ENCODE data around the gene TNNT2. TPM values are rescaled to one million over a fixed set of nuclear protein-coding genes. Genes with fewer than 3 reads are reported as not detected.

TNNT2 gene
- total RNA-seq, 1 experiment from 2014 or later, result not detected

DNA sequence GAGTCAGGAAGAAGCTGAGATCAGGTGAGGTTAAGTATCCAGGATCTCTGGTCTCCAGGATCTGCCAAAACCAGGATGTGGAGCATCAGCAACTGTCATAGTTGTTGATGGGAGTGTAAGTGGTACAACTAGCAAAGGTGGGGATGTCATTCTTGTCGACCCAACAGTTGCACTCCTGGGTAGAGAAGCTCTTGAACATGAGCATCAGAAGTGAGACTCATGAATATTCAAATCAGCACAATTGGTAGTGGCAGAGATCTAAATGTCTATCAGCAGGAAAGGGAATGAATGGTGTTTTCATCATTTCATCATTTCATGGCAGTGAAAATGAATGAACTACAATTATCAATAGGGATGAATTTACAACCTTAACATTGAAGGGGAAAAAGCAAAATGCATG lies 25.9 kb upstream of the TNNT2 start:
- DNase-seq (ENCODE audit: low read depth), result no peak

DNA sequence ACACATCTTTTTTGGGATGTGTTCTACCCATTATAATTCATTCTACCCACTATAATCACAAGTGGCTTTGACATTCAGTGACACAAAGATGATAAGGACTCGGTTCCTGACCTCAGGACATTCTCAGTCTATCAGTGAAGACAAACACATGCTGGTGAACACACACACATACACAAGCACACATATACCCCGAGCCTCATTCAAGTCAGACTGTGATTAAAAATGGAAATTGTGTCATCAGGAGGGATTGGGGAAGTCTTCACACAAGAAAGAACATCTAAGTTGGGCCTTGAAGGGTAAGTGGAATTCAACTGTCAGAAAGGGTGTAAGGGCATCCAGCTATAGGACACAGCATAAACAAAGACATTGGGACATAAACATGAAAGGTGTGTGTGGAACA lies 24.2 kb upstream of the TNNT2 start:
- no peak for DNase-seq (ENCODE audit: low read depth)

DNA sequence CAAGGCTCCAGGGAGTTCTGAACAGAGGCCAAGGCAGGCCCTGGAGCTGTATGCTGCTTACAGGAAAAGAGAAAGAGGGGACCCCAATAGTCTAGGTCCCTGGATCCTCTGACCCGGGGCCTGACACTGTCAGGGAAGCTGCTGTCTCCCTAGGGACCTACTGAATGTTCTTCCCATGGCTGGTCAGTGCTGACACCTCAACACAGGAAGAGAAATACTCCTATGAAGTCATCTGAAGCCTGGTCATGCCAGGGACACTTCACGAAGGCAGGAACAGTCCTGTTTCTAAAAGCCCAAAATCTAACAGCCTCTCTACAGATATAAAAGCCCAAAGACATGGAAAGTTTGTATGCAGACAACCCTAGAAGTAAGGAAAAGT lies 23.4 kb upstream of the TNNT2 start:
- DNase-seq (ENCODE audit: low read depth), result no peak

DNA sequence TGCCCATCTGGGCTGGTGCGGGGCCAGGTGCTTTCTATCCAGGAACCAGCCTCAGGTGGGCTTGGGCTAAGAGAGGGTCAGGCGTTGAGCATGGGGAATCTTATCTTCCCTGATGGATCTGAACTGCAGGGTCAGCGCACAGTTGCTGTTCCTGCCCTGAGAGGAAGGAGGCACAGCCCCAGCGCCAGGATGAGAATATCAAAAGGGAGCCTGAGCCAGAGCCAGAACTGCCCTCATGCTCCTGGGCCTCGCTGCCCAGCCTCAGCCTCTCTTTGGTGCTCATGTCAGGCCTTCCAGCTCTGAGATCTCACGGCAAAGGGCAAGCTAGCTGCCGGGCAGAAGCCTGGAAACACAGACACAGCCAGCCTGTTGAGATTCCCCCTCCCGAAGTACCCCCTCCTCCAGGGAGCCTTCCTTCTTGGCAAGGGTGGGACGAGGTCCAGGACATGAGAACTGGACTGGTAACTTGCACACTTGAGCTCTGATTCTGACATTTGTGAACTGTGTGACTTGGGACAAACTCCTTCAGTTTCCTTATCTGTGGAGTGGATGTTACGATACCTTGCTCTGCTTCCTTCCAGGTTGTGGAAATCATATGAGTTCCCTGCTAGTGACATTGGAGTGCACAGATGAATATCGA lies 22.9 kb upstream of the TNNT2 start:
- DNase-seq (ENCODE audit: low read depth), result no peak

DNA sequence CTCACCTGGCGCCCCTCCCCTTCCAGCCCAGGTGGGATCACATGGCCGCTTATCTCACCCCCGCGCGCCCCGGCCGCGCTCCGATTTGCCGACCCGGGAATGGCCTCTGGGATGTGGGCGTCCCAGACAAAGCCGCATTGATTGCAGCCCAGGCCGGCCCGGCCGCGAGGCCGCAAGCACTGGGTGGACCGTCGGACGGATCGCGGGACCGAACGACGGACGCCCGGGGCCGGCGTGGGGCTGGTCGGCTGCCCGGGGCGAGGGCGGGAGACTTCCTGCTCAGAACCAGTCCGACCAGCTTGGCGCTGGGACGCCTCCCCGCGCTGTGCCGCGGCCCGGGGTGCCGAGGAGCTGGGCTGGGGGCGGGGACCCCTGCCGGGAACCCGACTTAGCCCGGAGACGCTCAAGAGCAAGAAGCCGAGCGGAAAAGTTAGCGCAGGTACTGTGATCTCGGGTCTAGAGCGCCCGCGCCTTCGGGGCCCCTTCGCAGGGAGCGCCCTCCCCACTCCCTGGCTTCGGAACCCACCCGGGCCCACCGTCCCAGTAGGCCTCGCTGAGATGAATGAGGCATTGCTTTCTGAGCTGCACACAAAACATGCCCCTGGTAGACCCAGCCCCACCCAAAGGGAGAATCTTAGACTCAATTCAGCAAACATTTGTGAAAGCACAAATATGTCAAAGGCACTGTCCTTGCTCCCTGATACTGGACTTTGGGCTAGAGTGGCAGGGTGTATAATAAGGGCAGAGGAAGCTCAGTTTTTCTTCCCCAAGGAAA lies 22.1 kb upstream of the TNNT2 start:
- DNase-seq (ENCODE audit: low read depth), result no peak

DNA sequence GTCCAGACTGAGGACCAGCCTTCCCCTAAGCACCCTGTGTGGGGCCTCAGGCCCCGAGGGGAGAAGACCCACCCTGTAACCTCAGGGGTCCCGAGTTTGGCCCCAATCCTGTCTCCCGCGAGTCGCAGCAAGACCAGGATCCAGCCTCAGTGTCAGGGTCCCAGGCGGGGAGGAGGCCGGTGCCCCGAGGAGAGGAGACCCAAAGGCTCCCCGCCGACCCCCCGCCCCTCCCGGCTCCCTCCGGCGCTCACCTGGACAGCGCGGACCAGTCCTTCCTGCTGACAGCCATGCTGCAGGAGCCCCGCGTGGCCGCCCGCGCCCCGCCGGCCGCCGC lies 21.5 kb upstream of the TNNT2 start, which contains the start of gene LAD1:
LAD1 (minus strand) TSS at position 307 of the 334 bp plus-strand sequence; CDS start at position 289, 18 bp downstream.
- DNase-seq (ENCODE audit: low read depth), result no peak

DNA sequence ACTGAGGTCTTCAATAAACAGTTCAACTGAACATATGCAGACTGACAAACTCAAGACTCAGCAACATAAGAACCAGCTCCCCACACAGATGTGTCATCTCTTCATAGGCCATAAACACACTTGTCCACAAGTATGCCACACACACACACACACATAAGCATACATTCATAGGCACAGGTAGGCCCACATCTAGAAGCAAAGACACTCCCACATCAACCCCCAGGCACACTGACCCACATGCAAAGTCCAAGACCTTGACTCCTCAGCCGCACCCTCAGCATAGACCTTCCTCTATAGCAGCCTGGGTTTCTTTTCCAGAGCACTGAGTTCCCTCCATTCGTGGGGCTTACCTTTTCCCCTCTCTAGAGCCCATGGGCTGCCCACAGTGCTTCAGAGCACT lies 20.2 kb upstream of the TNNT2 start:
- DNase-seq (ENCODE audit: low read depth), result no peak

DNA sequence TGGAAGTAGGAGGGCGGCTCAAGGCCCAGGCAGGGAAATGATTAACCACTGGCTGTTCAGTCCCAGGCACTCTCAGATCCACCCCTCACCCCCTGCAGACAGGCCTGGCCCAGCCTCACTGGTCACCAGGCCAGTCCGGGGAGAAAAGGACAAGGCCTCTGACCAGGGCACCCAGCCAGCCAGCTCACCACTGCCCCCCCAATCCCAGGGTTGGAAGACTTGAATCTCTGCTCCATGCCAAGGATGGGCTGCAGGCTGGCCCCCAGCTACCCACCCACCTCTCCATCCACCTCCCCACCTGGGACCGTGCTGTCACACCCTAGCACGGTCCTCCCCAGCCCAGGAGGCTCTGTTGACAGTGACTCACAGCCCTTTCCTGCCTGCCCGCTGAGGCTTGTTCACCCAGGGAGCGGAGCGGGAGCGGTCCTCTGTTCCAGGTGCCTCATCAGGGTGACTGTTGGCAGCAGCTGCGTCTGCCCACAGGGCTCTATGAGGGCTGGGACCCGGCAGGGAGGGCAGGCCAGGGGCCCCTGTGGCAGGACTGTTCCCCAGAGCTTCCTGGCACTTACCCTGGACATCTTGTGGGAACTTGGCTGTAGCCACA lies 19.5 kb upstream of the TNNT2 start:
- peak; percentile 52 for DNase-seq (ENCODE audit: low read depth)

DNA sequence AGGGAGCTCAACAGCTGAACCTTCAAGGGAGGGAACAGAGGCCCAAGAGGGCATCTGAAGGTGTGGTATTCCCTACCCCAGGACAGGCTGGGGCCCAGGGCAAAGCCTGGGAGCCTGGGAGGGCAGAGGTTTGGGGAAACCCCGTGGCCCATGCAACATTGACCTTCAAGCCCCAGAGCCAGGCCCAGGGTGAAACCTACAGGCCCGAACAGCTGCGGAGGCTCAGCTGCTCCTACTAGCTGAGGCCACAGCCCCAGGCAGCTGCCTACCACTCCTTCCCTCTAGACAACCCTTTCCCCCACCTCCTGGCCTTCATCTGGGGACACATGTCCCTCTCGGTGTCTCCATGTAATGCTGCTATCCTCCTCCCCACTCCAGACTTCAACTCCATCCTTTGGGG lies 18.5 kb upstream of the TNNT2 start:
- DNase-seq (ENCODE audit: low read depth), result no peak

DNA sequence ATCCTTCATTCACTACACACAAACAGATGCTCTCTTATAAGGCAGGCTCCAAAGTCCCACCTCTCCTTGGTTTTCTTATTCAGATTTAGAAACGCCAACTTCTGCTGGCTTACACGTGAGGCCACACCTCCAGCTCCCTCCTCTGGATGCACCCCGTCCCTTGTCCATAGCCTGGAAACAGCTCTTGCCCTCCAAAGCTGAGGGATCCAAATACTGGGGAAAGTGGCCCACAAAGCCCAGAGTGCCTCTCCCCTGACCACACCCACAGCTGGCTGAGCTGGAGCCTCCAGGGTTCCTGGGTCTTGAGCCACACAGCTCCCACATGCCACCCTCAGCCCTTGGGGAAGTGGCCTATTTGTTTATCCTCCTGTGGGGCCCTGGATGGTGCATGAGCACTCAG lies 17.1 kb upstream of the TNNT2 start:
- DNase-seq (ENCODE audit: low read depth), result no peak

DNA sequence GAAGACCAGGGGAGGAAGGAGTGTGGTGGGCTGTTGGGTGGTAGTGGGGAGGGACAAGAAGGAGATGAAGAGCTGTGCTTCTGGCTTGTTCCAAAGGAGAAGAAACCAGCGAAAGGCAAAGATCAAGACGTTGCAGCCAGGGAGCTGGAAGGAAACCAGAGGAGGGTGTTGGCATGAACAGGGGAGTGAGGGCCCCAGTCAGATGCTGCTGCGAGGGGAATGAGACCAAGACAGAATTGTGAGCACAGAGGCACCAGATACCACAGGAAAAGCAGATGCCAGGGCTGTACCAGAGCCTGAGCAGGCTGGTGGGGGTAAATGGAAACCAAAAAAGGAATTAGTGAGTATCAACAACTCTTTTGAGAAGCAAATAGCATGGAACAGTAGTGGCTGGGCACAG lies 15.6 kb upstream of the TNNT2 start:
- DNase-seq (ENCODE audit: low read depth), result no peak

DNA sequence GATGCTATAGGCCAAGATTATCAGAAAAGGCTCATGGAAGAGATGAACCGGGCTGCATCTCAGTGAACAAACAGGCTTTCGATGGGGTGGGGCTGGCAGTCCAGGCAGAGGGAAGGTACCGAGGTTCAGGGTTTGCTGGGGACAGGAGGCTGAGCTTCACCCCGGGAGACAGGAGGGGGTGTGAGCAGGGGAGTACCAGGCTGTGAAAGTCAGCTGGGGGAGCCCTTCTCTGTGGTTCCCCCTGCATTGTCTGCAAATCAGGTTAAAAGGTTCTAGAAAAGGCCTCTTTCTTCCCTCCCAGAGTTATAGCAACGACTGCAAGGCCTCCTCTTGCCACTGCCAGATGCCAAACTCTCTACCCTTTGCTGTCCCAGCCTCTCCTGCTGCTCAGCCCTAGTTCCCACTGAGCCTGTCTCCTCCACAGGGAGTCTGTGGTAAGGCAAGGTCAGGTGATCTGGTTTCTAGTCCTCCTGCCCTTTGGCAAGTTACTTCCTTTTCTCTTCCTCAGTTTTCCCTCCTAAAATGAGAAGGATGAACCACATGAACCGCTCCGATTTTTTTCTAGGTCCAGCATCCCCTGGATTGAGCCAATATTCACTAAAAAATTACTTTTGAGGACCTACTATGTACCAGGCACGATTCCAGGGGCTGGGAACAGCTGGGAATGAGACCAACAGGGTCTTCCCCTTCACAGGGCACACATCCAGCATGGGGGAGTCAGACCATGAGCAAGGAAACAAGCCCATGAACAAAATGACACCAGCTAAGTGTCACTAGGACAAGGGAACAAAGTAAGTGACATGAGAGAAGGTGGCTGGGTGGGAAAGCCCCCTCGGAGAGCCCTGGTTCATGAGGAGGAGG lies 14.4 kb upstream of the TNNT2 start:
- DNase-seq (ENCODE audit: low read depth), result peak; percentile 18

DNA sequence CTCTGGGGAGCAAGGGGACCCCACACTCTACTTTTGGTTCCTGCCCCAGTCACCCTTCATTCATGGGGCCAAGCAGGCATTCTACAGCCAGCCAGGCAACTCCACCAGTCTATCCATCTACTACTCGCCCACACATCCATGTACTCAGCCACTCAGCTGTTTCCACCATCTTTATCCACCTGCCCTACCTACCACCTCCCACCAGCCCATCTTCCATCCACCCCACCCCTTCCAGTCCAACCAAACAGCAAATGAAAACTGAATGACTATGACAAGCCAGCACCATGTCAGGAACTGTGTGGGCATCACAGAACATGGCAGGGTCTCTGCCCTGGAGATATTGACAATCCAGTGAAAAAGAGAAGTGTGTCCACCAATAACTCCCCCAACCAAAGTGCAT lies 13.7 kb upstream of the TNNT2 start:
- no peak for DNase-seq (ENCODE audit: low read depth)

DNA sequence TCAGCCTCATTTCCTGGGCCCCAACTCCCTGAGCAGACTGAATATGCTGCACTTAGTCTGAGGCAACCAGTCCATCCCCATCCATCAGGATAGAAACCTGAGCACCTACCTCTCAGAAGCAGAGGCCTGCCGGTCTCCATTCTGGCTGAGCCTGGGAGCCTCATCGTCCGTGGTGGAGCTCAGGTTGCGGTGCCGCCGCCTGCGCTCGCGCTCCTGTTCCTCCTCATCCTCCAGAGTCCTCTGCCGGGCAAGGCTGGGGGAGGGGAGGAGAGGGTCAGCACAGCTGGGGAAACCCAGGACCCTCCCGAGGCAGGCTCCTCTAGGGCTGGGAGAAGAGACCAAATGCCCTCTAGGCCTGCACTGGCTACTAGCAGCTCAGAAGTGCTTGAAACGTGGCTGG lies 11.6 kb upstream of the TNNT2 start:
- no peak for DNase-seq (ENCODE audit: low read depth)

DNA sequence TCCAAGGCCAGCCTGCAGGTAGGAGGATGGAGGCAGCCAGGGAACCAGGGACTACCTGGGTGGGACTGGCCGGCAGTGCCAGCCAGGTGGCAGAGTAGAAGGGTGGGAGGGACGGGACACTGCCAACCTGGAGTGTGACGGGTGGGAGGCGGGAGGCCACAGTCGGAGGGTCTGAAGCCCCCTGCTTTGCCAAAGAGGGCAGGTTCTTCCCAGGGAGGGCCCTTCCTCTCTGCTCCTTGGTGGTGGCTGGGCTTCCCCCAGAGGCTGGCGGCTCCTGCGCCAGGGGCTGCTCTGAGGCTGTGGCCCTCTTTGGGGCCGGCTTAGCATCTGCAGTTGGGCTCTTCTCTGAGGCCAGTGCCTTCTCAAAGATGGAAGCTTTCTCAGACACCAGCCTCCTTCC lies 8.7 kb upstream of the TNNT2 start:
- no peak for DNase-seq (ENCODE audit: low read depth)

DNA sequence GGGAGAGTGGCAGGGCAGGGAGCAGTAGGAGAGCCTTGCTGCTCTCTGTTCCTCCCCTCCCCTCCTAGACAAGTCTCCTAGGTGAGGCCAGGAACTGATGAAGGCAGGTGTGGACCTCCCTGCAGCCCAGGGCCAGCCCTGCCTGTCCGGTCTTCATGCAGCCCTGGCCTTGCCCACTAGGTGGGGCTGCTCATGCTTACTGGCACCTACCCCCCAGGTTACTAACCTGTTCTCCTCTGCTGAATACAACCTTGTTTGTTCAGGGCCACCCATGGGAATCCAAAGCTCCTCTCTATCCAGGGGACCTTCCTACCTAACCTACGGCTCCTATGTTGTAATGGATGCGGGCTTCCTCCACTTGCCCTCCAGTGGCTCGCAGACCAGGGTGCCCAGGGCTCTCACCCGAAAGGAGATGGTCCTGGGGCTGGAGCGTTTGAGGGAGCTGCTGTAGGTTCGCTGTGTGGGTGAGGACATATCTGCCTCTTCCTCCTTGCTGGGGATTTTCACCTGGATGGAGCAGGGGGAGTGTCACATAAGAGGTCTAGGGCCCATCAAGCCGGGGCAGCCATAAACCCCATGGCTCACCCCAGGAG lies 7.9 kb upstream of the TNNT2 start:
- peak; percentile 47 for DNase-seq (ENCODE audit: low read depth)

DNA sequence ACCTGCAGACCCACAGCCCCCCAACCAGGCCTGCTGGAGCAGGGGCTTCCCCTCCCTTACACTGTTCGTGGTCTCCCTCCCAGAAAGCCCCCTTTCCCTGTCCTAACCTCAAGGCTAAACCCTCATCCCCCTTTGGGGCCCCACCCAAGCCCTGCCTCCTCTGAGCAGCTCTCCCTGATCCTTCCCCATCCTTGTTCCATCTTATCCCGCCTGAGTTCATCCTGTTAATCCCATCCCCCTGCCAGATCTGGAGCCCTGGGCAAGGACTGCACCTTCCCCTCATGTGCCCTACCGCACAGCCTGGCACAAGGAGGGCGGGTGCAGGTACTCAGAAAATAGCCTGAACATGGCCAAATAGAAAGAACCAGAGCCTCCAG lies 6.9 kb upstream of the TNNT2 start:
- no peak for DNase-seq (ENCODE audit: low read depth)

DNA sequence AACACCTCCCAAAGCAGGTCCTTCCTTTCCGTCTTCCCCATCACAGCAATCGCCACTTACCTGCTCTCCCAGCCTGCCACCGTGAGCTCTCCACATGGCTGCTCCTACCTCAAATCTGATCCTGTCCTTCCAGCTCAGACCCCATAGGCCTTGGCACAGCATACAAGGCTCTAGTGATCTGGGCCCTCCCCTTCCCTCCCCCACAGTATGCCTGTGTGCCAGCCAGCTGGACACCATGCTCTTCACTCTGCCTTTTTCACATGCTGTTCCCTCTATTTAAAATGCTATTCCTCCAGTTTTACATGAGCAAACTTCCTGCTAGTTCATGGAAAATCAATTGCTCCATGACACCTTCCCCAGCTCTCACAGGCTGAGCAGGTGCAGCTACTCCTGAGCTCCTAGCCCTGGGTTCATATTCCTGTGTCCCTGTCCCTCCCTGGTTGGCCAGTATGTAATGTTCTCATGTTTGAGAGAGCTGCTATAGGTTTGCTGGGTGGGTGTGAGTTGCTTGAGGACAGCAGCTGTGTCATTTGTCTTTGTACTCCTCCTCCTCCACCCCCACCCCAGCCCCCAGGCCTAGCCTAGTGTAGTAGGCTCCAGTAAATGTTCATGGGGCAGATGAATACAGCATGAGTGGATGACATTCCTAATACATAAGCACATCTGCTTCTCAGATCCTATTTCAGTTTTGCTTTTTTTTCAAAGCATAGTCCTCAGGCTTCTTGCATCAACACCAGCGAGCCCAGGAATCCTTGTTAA lies 6.3 kb upstream of the TNNT2 start:
- peak; percentile 85 for DNase-seq (ENCODE audit: low read depth)

DNA sequence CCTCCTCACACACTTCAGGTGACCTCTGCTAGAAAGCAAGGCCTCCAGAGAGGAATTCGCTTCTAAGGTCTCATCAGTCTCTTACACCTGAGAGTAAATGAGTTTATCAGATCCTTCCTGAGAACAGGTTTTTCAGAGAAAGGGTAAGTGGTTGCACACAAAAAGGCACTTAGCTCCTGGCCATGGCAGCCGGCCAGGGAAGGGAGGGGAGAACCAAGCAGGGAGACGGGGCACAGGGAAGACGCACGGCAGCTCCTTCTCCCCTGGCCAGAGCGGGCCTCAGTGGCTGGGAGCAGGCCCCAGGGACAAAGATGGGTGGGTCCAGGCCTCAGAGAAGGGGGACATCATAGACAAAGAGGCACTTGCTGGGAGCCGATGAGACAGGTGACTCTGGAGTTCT lies 3.6 kb upstream of the TNNT2 start:
- no peak for DNase-seq (ENCODE audit: low read depth)

DNA sequence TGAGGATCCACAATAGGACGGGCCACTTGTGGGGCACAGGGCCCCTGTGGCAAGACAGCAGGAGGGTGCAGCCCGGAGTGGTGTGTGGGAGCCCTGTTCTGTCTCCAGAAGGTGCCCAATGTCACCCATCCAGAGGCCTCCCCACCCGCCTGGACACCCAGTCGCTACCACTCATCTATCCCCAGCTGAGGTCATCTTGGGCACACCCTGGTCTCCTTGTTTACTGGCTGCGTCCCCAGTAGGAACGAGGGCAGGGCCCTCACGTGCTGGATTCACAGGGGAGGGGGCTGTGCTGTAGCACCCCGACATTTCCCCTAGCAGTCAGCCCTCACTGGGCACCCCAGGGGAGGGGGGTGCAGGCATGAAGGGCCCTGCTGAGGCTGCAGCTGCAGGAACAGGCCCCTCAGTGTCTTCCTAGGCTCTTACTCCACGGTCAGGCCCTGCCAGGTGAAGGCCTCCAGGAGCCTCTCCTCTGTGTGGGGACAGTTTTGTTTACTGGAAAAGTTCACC lies 2.3 kb upstream of the TNNT2 start:
- no peak for DNase-seq (ENCODE audit: low read depth)

DNA sequence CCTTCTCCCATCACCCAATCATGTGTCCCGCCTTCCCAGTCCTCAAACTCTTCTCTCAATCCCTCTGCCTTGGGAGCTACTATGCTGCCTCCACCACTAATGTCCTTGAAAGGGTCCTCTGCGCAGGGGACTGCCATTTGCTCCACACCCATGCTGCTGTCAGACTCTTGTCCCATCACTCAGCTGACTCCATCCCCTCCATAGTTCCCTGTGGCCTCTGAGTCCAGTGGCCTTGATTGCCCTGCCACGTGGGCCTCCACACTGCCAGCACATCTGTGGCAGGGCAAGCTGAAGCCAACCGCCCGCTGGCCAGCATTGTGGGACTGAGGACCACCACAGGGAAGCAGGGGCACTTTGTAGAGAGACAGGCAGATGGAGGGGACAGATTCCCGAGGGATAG lies 1.3 kb upstream of the TNNT2 start:
- no peak for DNase-seq (ENCODE audit: low read depth)

Data from M059J (cell line).